LHCN-M2 (cell line): ENCODE results near the gene ETDA. TPM values are rescaled to one million over a fixed set of nuclear protein-coding genes. Genes with fewer than 3 reads are reported as not detected.
"Not testable (repeated sequence)": the region's sequence is repeated elsewhere in the genome, so short reads cannot be mapped to it uniquely, and the experiment has no call there.

Source experiments
- DNase-seq: peaks from one replicate; pipeline ENCODE4 v3.0.0-alpha.2; 2012; ENCODE audit warnings: low read depth
- polyA plus RNA-seq: library from polyadenylated mRNA; unstranded; fragments of >200 nt; gene quantifications from one replicate; pipeline ENCODE4 v1.2.1, GENCODE V29; 2012; ENCODE audit warnings: missing spikeins
- total RNA-seq: library from RNA; depleted of rRNA; stranded (reverse); fragments of >200 nt; gene quantifications from 2 replicates; pipeline ENCODE4 v1.2.3, GENCODE V29; 2014; rRNA removed

Gene ETDA
- not detected in 2 replicates for total RNA-seq
- polyA plus RNA-seq = not detected

DNA sequence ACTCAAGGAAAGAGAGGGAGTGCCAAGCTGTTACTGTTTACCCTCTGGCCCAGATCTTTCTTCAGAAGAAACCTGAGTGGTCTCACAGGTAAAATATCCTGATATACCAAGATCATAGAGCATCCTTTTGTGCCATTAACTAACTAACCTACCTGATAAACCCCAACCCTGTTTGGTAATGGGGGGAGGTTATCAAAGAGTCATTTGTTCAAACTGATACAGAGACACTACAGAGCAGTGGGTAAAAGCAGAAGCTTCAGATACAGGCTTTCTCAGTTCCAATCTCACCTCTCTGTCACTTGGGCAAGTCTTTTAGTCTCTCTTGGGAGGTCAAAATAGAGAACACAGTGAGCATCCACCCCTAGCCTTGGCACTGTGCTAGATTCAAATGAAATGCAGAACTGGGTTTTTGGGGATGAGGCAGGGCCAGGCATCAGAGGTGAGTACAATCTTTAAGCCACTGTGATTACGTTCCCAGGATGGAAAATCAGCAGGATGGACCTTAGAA lies at the start of gene ETDA:
ETDA (plus strand) TSS at position 51 of the 508 bp plus-strand sequence. CDS start 1,216 bp downstream, outside the sequence.
- not testable (repeated sequence) for DNase-seq

DNA sequence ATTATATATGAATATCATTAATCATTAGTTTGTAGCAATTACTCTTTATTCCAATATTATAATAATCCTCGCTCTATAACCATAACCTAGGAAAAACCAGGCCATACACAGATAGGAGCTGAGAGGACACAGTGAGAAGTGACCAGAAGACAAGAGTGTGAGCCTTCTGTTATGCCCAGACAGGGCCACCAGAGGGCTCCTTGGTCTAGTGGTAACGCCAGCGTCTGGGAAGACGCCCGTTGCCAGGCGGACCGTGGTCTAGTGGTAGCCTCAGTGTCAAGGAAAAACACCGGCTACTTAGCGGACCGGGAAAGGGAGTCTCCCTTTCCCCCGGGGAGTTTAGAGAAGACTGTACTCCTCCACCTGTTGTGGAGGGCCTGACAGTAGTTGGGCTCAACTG lies 45.4 kb upstream of the ETDA start:
- not testable (repeated sequence) for DNase-seq

DNA sequence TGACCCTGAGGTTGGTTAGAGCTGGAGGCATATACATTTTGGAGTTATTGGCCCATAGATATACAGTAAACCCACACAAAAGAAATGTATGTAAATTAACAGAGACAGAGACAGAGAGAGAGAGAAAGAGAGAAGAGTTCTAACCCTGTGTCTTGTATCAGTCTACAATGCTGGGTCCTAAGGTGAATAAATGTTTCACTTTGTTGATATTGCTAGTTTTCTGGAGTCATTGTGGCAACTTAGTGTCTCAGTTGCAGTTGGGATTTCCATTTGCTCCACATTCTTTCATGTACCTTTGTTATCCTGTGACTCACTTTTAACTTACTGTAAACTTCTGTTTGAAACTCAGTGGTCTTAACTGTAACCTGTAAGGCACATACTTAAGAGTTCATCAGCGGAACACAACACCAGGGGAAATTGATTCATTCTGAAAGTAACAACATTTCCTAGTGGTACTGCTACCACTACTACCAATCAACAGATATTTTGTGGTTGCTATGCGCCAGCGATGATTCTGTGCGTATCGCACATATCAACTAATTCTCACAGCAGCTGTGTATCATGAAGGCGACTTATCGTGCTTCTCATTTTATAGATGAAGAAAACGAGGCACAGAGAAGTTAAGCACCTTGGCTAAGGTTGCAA lies 38.5 kb upstream of the ETDA start:
- no peak for DNase-seq

DNA sequence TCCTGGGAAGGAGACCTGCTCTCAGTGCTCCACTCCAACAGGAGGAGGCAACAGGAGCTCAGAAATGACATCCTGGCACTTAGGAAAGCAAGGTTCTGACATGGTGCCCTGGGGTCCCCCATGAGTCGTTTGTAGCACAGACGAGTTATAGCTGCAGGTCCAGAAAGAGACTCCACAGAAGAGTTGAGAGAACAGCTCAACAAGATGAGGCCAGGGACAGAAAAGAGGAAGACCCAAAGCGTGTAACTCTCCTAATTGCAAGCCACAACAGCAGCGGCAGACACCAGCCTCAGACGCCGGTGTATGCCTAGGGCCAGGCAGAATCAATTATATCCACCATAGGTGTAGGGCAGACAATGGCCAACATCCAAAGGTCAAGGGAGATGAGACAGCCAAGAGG lies 5.9 kb upstream of the ETDA start:
- DNase-seq = not testable (repeated sequence)

DNA sequence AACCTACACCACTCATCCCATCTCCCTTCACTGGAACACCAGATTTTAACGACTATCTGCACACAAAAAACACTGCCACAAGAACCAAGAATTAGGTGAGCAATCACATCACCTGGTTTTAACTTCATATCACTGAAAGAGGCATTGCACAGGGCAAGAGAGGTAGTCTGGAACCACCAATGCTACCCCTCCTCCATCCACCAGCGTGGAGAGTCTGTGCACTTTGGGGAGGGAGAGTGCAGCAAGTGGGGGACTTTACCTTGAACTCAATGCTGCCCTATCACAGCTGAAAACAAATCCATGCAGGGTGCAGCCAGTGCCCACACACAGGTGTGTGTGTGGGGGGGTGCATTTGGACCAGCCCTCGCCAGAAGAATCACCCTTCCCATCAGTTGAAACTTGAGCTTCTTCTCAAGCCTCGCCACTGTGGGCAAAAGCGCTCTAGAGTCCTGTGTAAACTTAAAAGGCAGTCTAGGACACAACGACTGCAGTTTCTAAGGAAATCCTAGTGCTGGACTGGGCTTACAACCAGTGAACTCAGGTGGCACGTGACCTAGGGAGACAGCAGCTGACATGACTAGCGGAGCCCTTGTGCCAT lies 4.3 kb downstream of the ETDA start:
- DNase-seq = not testable (repeated sequence)

DNA sequence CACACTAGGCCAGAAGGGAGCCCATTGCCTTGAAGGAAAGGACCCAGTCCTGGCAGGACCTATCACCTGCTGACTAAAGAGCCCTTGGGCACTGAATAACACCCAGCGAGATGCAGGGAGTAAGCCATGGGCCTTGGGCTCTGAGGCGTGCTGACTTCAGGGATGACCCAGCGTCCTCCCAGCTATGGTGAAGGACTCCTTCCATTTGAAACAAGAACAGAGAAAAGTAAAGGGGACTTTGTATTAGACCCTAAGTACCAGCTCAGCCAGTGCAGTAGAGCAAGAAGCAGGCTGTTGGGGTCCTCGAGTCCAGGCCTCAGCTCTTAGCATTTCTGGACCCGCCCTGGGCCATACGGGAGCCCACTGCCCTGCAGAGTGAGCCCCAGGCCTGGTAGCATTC lies 5.1 kb downstream of the ETDA start:
- no peak for DNase-seq

DNA sequence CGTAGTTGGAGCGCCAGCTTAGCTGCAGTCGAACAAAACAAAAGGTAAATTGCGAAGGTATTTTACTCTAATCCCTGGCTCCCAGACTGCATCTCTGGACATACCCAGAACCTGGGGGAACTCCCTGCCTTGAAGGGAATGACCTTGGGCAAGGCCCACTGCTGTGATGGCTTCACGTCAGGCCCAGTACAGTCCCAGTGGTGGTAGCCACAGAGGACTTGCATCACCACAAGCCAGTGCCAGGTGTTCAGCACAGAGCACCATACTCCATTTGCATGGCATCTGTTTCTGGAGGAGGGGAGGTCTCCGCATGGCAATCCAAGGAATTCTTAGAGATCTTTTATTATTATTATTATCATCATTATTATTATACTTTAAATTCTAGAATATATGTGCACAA lies 5.6 kb downstream of the ETDA start:
- no peak for DNase-seq

DNA sequence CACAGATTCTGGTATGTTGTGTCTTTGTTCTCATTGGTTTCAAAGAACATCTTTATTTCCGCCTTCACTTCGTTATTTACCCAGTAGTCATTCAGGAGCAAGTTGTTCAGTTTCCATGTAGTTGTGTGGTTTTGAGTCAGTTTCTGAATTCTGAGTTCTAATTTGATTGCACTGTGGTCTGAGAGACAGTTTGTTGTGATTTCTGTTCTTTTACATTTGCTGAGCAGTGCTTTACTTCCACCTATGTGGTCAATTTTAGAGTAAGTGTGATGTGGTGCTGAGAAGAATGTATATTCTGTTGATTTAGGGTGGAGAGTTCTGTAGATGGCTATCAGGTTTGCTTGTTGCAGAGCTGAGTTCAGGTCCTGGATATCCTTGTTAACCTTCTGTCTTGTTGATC lies 9.1 kb downstream of the ETDA start:
- not testable (repeated sequence) for DNase-seq

DNA sequence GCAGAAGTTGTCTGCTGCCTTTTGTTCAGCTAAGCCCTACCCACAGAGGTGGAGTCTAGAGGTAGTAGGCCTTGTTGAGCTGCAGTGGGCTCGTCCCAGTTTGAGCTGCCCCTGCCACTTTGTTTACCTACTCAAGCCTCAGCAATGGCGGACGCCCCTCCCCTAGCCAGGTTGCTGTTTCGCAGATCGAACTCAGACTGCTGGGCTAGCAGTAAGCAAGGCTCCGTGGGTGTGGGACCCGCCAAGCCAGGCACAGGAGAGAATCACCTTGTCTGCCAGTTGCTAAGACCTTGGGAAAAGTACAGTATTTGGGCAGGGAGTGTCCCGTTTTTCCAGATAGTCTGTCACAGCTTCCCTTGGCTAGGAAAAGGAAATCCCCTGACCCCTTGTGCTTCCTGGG lies 11.5 kb downstream of the ETDA start:
- DNase-seq = not testable (repeated sequence)

DNA sequence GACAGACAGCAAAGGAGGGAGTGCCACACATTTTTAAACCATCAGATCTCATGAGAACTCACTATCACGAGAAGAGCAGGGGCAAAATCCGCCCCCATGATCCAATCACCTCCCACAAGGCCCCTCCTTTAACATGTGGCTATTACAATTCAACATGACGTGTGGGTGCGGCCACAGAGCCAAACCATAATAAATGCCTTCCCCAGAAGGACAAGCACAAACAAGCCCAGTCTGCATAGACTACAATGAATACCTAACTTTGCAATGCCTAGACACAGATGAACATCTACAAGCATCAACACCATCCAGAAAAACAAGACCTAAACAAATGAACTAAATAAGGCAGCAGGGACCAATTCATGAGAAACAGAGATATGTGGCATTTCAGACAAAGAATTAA lies 12.3 kb downstream of the ETDA start:
- DNase-seq = no peak

DNA sequence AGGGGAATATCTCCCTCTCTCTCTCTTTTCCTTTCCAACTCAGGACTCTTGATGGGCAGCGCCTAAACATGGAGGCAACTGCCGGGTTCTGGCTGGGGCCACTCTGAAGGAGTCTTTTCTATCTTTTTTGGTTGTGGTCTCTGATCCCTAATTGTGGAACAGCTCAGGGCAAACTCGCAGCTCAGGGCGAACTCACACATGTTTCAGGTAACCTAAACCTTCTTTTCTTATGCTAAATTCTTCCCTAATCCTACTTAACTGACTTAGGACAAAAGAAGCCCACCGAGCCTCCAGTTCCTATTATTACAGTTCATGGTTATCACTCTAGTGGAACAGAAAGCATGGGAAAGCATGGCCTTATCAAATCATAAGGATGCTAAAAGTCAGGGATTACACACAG lies 21.3 kb downstream of the ETDA start:
- DNase-seq = no peak

DNA sequence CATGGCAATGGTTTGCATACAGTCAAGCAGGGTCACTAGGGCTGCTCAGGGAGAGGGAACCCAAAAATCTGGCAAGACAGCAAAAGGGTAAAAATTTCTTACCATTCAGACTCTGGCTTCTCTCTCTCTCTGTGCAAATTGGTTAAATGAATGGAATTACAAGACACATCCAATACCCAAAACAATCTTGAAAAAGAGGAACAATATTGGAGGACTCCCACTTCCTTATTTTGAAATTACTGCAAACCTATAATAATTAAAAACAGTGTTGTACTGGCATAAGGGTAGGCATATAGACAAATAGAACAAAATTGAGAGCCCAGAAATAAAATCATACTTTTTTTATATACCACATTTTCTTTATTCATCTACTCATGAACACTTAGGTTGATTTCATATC lies 24.1 kb downstream of the ETDA start:
- DNase-seq = no peak

DNA sequence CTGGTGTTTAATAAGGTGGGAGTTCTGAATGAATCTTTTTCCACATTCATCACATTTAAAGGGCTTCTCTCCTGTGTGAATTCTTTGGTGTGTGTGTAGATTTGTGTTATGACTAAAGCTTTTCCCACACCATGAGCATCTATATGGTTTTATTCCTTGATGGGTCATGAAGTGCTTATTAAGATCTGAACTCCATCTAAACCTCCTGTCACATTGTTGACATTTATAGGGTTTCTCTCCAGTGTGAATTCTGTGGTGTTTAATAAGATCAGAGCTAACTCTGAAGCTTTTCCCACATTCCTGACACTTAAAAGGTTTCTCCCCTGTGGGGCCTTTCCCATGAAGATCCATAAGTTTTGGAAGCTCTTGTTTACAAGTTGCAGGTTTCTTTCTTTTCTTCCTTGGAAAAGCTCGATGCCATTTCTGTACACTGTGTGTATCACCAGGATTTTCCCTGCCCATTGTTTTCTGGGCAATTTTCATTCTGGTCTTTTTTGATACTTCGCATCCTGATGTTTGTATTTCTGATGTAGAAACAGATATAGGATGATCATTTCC lies 35.5 kb downstream of the ETDA start:
- DNase-seq = no peak

DNA sequence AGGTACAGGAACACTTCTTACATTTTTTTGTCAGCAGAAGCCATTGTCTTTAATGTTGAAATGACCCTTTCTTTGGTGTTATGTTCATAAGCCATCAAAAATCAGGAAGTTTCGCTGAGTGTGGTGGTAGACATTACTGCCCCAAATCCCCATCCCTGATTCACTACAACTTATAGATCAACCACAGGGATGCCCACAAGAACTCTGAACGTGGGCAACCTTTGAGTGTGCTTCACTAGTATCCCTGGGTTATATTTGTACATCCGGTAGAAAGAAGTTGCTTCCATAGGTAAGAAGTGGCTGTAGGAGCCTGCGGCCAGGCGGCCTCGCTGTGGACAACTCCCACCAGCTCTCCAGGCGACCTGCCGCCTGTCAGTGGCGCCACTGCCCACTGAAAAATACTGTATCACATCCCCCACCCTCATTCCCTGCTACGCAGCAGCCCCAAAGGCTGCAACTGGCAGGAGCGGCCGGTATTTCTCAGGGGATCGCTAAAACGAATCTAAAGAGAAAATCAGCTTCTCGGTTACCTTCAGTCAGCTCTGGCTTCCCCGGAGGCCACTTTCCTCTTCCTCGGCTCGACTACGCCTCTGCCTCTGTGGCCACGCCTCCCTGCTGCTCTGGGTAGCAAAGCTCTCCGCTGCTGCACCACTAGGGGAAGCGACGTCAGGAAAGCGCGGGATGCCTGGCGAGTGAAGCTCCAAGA lies 43.5 kb downstream of the ETDA start:
- DNase-seq = no peak

DNA sequence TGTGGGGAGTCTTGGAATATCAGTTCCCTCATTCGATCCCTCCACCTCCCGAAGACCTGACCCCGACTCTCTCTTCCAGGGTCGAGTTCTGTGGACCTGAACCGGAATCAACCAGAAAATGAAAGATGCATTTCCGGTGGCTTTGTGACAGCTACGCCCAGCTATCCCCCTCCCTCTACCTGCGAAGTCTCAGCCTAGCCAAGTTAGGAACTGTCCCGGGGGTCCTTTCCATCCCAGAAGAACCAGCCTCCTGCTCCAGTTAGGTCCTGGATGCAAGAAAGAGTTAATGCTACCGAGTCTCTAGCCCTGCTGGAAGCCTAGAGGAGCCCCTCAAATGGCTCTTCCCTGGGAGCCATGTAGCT lies 44.1 kb downstream of the ETDA start:
- DNase-seq = no peak

DNA sequence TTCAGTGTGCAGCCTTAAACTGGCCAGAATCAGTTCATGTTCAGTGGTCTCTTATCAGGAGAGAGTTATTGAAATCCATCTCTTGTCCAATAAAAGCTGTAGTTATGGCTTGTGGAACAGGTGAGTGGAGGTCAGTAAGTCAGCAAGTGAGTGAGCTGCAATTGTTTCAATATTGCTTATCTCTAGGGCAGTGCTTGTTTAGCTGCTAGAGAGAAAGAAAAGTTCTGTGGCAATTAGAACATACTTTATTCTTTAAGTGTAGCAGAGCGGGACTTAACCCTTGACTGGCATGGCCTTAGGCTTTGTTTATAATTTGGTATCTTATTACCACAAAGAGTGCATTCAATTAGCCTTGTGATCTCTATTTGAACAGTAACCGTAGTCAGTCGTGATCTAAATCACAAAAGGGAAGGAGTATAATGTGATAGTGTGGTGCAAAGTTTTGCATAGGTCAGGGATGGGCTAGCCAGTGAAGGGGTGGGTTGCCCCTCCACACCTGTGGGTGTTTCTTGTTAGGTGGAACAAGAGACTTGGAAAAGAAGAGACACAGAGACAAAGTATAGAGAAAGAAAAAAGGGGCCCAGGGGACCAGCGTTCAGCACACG lies 50.5 kb downstream of the ETDA start:
- DNase-seq = no peak

Other genes with a start within 250 kb of the ETDA start
- 12.4 and 19.0 TPM in 2 replicates for gene RTL8B, start 229.5 kb upstream of the ETDA start, total RNA-seq
- gene RTL8C, start 219.7 kb upstream of the ETDA start, total RNA-seq = 117 and 129 TPM in 2 replicates
- gene RTL8A, start 199.9 kb upstream of the ETDA start, total RNA-seq = 18.0 and 25.1 TPM in 2 replicates
- 0.17 and 0.51 TPM in 2 replicates for gene SMIM10L2B, start 153.3 kb upstream of the ETDA start, total RNA-seq
- gene ETDB, start 131.5 kb upstream of the ETDA start, total RNA-seq = not detected in 2 replicates
- not detected in 2 replicates for gene CT55, start 80.7 kb upstream of the ETDA start, total RNA-seq
- not detected in 2 replicates for gene ETDC, start 57.4 kb downstream of the ETDA start, total RNA-seq
- gene ZNF75D, start 92.0 kb downstream of the ETDA start, total RNA-seq = 3.2 and 4.5 TPM in 2 replicates
- 9.4 and 11.0 TPM in 2 replicates for gene ZNF449, start 92.7 kb downstream of the ETDA start, total RNA-seq
- gene SMIM10L2A, start 169.9 kb downstream of the ETDA start, total RNA-seq = 0.11 TPM in 1 of 2 replicates, not detected in the other